Prostate gland (tissue), 2 donors: ENCODE results near the gene MED16.

Source experiments
- CTCF ChIP-seq, 4 experiments: fragments of 200-600 bp in 2 of 4; fragments of 450-650 bp in 2 of 4; sonication (generic) in 2 of 4; IDR thresholded peaks; 1 replicate in 3 of 4; 2 replicates in 1 of 4; pipeline ENCODE4 v1.5.1; 2016 to 2019; ENCODE audit warnings: antibody characterized with exemption in 4 of 4, mild to moderate bottlenecking in 2 of 4, moderate library complexity in 2 of 4
- POLR2AphosphoS5 ChIP-seq: sonication (generic); formaldehyde crosslinking; IDR thresholded peaks from one replicate; pipeline ENCODE4 v1.6.1; 2017; ENCODE audit warnings: antibody characterized with exemption

- no peak for TF ChIP-seq CTCF (IDR thresholded peaks at IDR 0.05)
- TF ChIP-seq POLR2AphosphoS5, result no peak
Observed at GRCh38 chr19:900043-900301, 7.0 kb upstream of the MED16 start.
